Measurements from ENCODE around the gene PSME1.

DNA sequence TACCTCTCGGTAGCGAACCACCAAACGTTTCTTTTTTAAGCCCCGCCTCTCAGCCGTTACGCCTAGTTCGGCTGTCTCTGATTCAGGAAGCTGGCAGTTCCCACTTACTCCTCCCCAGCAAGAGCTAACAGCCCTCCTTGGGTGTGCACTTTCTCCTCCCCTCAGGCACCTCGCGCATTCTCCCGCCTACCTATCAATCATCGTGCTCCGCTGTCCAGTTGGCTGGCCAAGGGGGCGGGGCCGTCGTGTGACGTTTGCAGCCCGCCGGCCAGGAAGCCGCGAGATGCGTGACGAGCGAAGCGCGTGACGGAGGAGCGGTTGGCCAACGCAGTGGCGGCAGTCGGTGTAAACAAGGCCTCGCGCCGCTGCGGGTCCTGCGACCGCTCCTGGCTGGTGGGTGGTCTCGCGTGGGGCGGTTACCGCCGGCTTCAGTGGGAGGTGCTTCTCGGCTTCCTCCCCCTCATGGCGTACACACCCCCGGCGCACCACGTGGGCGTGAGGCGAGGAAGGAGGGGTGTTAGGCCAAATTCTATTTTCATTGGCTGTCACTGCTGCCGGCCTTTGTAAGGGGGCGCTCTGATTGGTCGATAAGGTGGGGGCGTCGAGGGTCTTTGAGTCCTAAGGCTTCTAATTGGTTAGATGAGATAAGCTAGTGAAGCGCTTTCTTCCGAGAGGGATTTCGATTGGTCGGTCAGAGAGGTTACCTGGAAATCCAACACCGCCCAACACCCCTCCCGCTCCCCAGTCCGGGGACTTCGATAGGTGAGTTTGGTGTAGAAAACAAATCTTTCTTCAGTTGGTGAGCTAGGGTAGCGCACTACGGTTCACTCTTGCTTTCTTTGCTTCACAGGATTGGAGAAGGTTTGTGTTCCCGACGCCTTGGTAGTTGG lies 21.2 kb upstream of the PSME1 start, which contains the start of the genes DCAF11 and NRL:
- TF ChIP-seq HOXA7 (CRISPR knock-in tag; IDR thresholded peaks at IDR 0.05), result no peak
- TF ChIP-seq, protein P1, sequence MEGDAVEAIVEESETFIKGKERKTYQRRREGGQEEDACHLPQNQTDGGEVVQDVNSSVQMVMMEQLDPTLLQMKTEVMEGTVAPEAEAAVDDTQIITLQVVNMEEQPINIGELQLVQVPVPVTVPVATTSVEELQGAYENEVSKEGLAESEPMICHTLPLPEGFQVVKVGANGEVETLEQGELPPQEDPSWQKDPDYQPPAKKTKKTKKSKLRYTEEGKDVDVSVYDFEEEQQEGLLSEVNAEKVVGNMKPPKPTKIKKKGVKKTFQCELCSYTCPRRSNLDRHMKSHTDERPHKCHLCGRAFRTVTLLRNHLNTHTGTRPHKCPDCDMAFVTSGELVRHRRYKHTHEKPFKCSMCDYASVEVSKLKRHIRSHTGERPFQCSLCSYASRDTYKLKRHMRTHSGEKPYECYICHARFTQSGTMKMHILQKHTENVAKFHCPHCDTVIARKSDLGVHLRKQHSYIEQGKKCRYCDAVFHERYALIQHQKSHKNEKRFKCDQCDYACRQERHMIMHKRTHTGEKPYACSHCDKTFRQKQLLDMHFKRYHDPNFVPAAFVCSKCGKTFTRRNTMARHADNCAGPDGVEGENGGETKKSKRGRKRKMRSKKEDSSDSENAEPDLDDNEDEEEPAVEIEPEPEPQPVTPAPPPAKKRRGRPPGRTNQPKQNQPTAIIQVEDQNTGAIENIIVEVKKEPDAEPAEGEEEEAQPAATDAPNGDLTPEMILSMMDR (IDR thresholded peaks at IDR 0.05), result no peak
- no peak for TF ChIP-seq EP300 (IDR thresholded peaks at IDR 0.05)
- TF ChIP-seq MAZ (IDR thresholded peaks at IDR 0.05; ENCODE audit: borderline replicate concordance, low read depth, low read length), result no peak

All from A549 (cell line).